Measurements from ENCODE around the gene KLLN. TPM values are rescaled to one million over a fixed set of nuclear protein-coding genes. Genes with fewer than 3 reads are reported as not detected.

Gene KLLN
- total and polyA plus RNA-seq, 9 of the 15 experiments (the other 6 are each of a cell fraction or from before 2014, with no cell fraction given), result 0.07 to 0.40 (median 0.25) TPM

DNA sequence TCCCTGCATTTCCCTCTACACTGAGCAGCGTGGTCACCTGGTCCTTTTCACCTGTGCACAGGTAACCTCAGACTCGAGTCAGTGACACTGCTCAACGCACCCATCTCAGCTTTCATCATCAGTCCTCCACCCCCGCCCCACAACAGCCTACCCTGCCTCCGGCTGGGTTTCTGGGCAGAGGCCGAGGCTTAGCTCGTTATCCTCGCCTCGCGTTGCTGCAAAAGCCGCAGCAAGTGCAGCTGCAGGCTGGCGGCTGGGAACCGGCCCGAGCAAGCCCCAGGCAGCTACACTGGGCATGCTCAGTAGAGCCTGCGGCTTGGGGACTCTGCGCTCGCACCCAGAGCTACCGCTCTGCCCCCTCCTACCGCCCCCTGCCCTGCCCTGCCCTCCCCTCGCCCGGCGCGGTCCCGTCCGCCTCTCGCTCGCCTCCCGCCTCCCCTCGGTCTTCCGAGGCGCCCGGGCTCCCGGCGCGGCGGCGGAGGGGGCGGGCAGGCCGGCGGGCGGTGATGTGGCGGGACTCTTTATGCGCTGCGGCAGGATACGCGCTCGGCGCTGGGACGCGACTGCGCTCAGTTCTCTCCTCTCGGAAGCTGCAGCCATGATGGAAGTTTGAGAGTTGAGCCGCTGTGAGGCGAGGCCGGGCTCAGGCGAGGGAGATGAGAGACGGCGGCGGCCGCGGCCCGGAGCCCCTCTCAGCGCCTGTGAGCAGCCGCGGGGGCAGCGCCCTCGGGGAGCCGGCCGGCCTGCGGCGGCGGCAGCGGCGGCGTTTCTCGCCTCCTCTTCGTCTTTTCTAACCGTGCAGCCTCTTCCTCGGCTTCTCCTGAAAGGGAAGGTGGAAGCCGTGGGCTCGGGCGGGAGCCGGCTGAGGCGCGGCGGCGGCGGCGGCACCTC lies at the start of gene KLLN, which contains the start of gene PTEN (continued):
- TF ChIP-seq NFE2 (IDR thresholded peaks at IDR 0.05; ENCODE audit: low read depth) (no peak), ZEB2 (IDR thresholded peaks at IDR 0.05) (peak; percentile 61; the same call in 1 of the 2 replicates), GABPA (tag; conservative IDR thresholded peaks at IDR 0.05; ENCODE audit: low read depth) (peak; percentile 32; the same call in 1 of the 2 replicates), RB1 (IDR thresholded peaks at IDR 0.05; ENCODE audit: low read depth) (peak; percentile 50), ETS2 (tag; IDR thresholded peaks at IDR 0.05; ENCODE audit: borderline replicate concordance, poor library complexity, severe bottlenecking) (no peak), XRCC4 (IDR thresholded peaks at IDR 0.05; ENCODE audit: extremely low read depth, insufficient read depth, insufficient read length) (no peak)
- TF ChIP-seq, protein P1, sequence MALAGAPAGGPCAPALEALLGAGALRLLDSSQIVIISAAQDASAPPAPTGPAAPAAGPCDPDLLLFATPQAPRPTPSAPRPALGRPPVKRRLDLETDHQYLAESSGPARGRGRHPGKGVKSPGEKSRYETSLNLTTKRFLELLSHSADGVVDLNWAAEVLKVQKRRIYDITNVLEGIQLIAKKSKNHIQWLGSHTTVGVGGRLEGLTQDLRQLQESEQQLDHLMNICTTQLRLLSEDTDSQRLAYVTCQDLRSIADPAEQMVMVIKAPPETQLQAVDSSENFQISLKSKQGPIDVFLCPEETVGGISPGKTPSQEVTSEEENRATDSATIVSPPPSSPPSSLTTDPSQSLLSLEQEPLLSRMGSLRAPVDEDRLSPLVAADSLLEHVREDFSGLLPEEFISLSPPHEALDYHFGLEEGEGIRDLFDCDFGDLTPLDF (CRISPR knock-in tag; IDR thresholded peaks at IDR 0.05), result no peak
- TF ChIP-seq, protein P2, sequence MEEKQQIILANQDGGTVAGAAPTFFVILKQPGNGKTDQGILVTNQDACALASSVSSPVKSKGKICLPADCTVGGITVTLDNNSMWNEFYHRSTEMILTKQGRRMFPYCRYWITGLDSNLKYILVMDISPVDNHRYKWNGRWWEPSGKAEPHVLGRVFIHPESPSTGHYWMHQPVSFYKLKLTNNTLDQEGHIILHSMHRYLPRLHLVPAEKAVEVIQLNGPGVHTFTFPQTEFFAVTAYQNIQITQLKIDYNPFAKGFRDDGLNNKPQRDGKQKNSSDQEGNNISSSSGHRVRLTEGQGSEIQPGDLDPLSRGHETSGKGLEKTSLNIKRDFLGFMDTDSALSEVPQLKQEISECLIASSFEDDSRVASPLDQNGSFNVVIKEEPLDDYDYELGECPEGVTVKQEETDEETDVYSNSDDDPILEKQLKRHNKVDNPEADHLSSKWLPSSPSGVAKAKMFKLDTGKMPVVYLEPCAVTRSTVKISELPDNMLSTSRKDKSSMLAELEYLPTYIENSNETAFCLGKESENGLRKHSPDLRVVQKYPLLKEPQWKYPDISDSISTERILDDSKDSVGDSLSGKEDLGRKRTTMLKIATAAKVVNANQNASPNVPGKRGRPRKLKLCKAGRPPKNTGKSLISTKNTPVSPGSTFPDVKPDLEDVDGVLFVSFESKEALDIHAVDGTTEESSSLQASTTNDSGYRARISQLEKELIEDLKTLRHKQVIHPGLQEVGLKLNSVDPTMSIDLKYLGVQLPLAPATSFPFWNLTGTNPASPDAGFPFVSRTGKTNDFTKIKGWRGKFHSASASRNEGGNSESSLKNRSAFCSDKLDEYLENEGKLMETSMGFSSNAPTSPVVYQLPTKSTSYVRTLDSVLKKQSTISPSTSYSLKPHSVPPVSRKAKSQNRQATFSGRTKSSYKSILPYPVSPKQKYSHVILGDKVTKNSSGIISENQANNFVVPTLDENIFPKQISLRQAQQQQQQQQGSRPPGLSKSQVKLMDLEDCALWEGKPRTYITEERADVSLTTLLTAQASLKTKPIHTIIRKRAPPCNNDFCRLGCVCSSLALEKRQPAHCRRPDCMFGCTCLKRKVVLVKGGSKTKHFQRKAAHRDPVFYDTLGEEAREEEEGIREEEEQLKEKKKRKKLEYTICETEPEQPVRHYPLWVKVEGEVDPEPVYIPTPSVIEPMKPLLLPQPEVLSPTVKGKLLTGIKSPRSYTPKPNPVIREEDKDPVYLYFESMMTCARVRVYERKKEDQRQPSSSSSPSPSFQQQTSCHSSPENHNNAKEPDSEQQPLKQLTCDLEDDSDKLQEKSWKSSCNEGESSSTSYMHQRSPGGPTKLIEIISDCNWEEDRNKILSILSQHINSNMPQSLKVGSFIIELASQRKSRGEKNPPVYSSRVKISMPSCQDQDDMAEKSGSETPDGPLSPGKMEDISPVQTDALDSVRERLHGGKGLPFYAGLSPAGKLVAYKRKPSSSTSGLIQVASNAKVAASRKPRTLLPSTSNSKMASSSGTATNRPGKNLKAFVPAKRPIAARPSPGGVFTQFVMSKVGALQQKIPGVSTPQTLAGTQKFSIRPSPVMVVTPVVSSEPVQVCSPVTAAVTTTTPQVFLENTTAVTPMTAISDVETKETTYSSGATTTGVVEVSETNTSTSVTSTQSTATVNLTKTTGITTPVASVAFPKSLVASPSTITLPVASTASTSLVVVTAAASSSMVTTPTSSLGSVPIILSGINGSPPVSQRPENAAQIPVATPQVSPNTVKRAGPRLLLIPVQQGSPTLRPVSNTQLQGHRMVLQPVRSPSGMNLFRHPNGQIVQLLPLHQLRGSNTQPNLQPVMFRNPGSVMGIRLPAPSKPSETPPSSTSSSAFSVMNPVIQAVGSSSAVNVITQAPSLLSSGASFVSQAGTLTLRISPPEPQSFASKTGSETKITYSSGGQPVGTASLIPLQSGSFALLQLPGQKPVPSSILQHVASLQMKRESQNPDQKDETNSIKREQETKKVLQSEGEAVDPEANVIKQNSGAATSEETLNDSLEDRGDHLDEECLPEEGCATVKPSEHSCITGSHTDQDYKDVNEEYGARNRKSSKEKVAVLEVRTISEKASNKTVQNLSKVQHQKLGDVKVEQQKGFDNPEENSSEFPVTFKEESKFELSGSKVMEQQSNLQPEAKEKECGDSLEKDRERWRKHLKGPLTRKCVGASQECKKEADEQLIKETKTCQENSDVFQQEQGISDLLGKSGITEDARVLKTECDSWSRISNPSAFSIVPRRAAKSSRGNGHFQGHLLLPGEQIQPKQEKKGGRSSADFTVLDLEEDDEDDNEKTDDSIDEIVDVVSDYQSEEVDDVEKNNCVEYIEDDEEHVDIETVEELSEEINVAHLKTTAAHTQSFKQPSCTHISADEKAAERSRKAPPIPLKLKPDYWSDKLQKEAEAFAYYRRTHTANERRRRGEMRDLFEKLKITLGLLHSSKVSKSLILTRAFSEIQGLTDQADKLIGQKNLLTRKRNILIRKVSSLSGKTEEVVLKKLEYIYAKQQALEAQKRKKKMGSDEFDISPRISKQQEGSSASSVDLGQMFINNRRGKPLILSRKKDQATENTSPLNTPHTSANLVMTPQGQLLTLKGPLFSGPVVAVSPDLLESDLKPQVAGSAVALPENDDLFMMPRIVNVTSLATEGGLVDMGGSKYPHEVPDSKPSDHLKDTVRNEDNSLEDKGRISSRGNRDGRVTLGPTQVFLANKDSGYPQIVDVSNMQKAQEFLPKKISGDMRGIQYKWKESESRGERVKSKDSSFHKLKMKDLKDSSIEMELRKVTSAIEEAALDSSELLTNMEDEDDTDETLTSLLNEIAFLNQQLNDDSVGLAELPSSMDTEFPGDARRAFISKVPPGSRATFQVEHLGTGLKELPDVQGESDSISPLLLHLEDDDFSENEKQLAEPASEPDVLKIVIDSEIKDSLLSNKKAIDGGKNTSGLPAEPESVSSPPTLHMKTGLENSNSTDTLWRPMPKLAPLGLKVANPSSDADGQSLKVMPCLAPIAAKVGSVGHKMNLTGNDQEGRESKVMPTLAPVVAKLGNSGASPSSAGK (IDR thresholded peaks at IDR 0.05), result peak; percentile 44; the same call in 1 of the 2 replicates
